Activated CD8-positive, alpha-beta T cell treated with anti-CD3 and anti-CD28 coated beads for 36 hours (primary cell): Measurements from ENCODE around the gene CAMTA1. TPM values are rescaled to one million over a fixed set of nuclear protein-coding genes. Genes with fewer than 3 reads are reported as not detected.

Source experiments
- ATAC-seq: fragments of 200-7000 bp; cut with Tn5 transposase; one replicate; pipeline ENCODE4 v1.10.0; 2021; ENCODE audit warnings: mild to moderate bottlenecking, moderate library complexity
- CTCF ChIA-PET: fragments of 350-600 bp; sonication (Branson Sonifier 250); formaldehyde crosslinking; loops from one replicate; lab custom pipeline; 2021; ENCODE audit warnings: antibody characterized with exemption; lab: Charles Lee
- POLR2A ChIA-PET: fragments of 350-600 bp; sonication (Branson Sonifier 250); formaldehyde crosslinking; loops from one replicate; lab custom pipeline; 2021; ENCODE audit warnings: antibody characterized with exemption; lab: Charles Lee
- DNase-seq: peaks from one replicate; pipeline ENCODE4 v3.0.0-alpha.2; 2020
- H3K27ac Mint-ChIP-seq: one replicate; pipeline ENCODE4 v1.8.0; 2021; ENCODE audit warnings: mild to moderate bottlenecking, mixed read lengths
- H3K27me3 Mint-ChIP-seq: one replicate; pipeline ENCODE4 v1.8.0; 2021; ENCODE audit warnings: mixed read lengths
- H3K36me3 Mint-ChIP-seq: one replicate; pipeline ENCODE4 v1.8.0; 2021; ENCODE audit warnings: low read depth, mixed read lengths
- H3K4me1 Mint-ChIP-seq: one replicate; pipeline ENCODE4 v1.8.0; 2021; ENCODE audit warnings: low read depth, mixed read lengths
- H3K4me3 Mint-ChIP-seq: one replicate; pipeline ENCODE4 v1.8.0; 2021; ENCODE audit warnings: mild to moderate bottlenecking, moderate library complexity, mixed read lengths
- H3K9me3 Mint-ChIP-seq: one replicate; pipeline ENCODE4 v1.8.0; 2021; ENCODE audit warnings: mixed read lengths
- CTCF ChIP-seq: fragments of 200-600 bp; IDR thresholded peaks from one replicate; pipeline ENCODE4 v1.8.0; 2022; ENCODE audit warnings: antibody characterized with exemption, mild to moderate bottlenecking
- intact Hi-C: fragments of 100-400 bp; cut with micrococcal nuclease; formaldehyde crosslinking; loops from one replicate; pipeline ENCODE4 v1.10.0; 2022
- total RNA-seq, 2 experiments: library from RNA; stranded (reverse); gene quantifications; one replicate each; pipeline ENCODE4 v1.2.3, GENCODE V29; 2021

Gene CAMTA1
- total RNA-seq, 2 experiments from 2014 or later, result 67.7 to 70.9 TPM

GRCh38 chr1:6882414-6882813 lies 97.2 kb downstream of the CAMTA1 start:
- intact Hi-C loops, result no loop called here
- H3K27ac Mint-ChIP-seq, result no peak overlapping the region
- DNase-seq (no peak), ATAC-seq (no peak)
- H3K9me3 Mint-ChIP-seq, result no peaks in the 10 kb centered on the region
- ChIA-PET POLR2A (no interaction called here), CTCF (interaction anchor here (1.6 kb wide), 1 partner anchor 10 kb away, joined by 4 read pairs; no protein-coding TSS in a partner anchor)
- TF ChIP-seq CTCF, result no peak
- H3K4me3 Mint-ChIP-seq, result no peak overlapping the region
- H3K4me1 Mint-ChIP-seq, result peaks cover 13% of the 10 kb centered on the region
- H3K36me3 Mint-ChIP-seq, result no peaks in the 10 kb centered on the region
- H3K27me3 Mint-ChIP-seq, result no peaks in the 10 kb centered on the region

GRCh38 chr1:6884652-6885153 lies 99.4 kb downstream of the CAMTA1 start:
- peak overlapping the region; percentile 46 for H3K27ac Mint-ChIP-seq
- DNase-seq, result no peak
- CTCF ChIA-PET, result interaction anchor here (0.9 kb wide), 1 partner anchor 9 kb away, joined by 3 read pairs; no protein-coding TSS in a partner anchor
- peaks cover 2% of the 10 kb centered on the region for H3K36me3 Mint-ChIP-seq
- no peaks in the 10 kb centered on the region for H3K27me3 Mint-ChIP-seq
- peak; percentile 42 for ATAC-seq
- POLR2A ChIA-PET, result interaction anchor here (1.0 kb wide), 1 partner anchor 100 kb away, joined by 4 read pairs; the partner anchor contains the start of gene CAMTA1
- no peak for TF ChIP-seq CTCF
- no peaks in the 10 kb centered on the region for H3K9me3 Mint-ChIP-seq
- H3K4me3 Mint-ChIP-seq, result no peak overlapping the region
- peaks cover 13% of the 10 kb centered on the region for H3K4me1 Mint-ChIP-seq
- intact Hi-C loops, result no loop called here

- DNase-seq (no peak), ATAC-seq (no peak)
- H3K27ac Mint-ChIP-seq, result no peak overlapping the region
- H3K4me3 Mint-ChIP-seq, result no peak overlapping the region
- intact Hi-C loops, result no loop called here
- H3K27me3 Mint-ChIP-seq, result no peaks in the 10 kb centered on the region
- ChIA-PET POLR2A (interaction anchor here (0.6 to 1.0 kb wide), 2 partner anchors 52 to 101 kb away, joined by 3 to 4 read pairs; partner anchors contain the start of gene CAMTA1), CTCF (interaction anchor here (0.9 kb wide), 1 partner anchor 8 kb away, joined by 3 read pairs; no protein-coding TSS in a partner anchor)
- peaks cover 13% of the 10 kb centered on the region for H3K4me1 Mint-ChIP-seq
- no peaks in the 10 kb centered on the region for H3K9me3 Mint-ChIP-seq
- TF ChIP-seq CTCF, result no peak
- H3K36me3 Mint-ChIP-seq, result peaks cover 2% of the 10 kb centered on the region
Observed at GRCh38 chr1:6885426-6885825, 100.2 kb downstream of the CAMTA1 start.

GRCh38 chr1:6886523-6886922 lies 101.3 kb downstream of the CAMTA1 start:
- H3K4me3 Mint-ChIP-seq, result no peak overlapping the region
- no peak overlapping the region for H3K27ac Mint-ChIP-seq
- CTCF ChIA-PET, result interaction anchor here (1.2 kb wide), 1 partner anchor 185 kb away, joined by 3 read pairs; no protein-coding TSS in a partner anchor
- H3K27me3 Mint-ChIP-seq, result no peaks in the 10 kb centered on the region
- H3K4me1 Mint-ChIP-seq, result peaks cover 9% of the 10 kb centered on the region
- peaks cover 2% of the 10 kb centered on the region for H3K36me3 Mint-ChIP-seq
- intact Hi-C loops, result no loop called here
- POLR2A ChIA-PET, result interaction anchor here (1.2 kb wide), 1 partner anchor 10 kb away, joined by 4 read pairs; no protein-coding TSS in a partner anchor
- DNase-seq, result no peak
- no peak for ATAC-seq
- TF ChIP-seq CTCF, result no peak
- no peaks in the 10 kb centered on the region for H3K9me3 Mint-ChIP-seq

DNA sequence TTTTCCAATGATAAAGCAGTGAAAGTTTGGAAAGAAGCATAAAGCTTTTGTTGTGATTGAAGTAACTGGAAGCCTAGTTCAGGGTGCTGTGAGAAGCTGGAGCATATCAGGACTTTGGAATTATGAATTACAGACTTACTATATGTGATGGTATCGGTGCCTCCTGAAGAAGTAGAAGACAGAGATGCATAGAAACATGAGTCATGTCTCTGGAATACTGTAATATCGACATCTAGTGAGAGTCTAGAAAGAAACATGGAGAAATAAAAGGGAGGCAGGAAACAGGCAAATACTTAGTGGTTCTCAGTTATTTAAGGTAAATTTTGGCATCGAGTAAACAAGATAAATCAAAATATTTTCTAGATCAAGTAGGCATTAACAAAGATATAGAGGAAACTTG lies 103.0 kb downstream of the CAMTA1 start:
- DNase-seq (no peak), ATAC-seq (no peak)
- Mint-ChIP-seq H3K9me3 (no peaks in the 10 kb centered on the region), H3K4me1 (peaks cover 16% of the 10 kb centered on the region), H3K36me3 (peaks cover 2% of the 10 kb centered on the region), H3K27ac (no peak overlapping the region), H3K4me3 (no peak overlapping the region), H3K27me3 (no peaks in the 10 kb centered on the region)
- POLR2A ChIA-PET, result interaction anchor here (1.4 kb wide), 1 partner anchor 11 kb away, joined by 4 read pairs; no protein-coding TSS in a partner anchor
- TF ChIP-seq CTCF, result no peak
- intact Hi-C loops, result no loop called here
- CTCF ChIA-PET, result interaction anchor here (0.6 to 2.8 kb wide), 6 partner anchors 8 to 182 kb away, joined by 3 to 14 read pairs (median 8); partner anchors contain the start of gene CAMTA1
